Lower leg skin (tissue), 3 donors: ENCODE data around the gene NME1.

Experiments used
- POLR2A ChIP-seq, 2 donors: fragments of 450-650 bp; IDR thresholded peaks; one replicate each; pipeline ENCODE4 v1.6.1; 2016 to 2017; ENCODE audit warnings: antibody characterized with exemption in 2 of 2, mild to moderate bottlenecking in 1 of 2, moderate library complexity in 1 of 2
- TF ChIP-seq, protein P1 (sequence below), 3 donors: fragments of 450-650 bp; IDR thresholded peaks; one replicate each; pipeline ENCODE4 v1.5.1; 2016; ENCODE audit warnings: antibody characterized with exemption in 3 of 3, mild to moderate bottlenecking in 3 of 3, moderate library complexity in 2 of 3

DNA sequence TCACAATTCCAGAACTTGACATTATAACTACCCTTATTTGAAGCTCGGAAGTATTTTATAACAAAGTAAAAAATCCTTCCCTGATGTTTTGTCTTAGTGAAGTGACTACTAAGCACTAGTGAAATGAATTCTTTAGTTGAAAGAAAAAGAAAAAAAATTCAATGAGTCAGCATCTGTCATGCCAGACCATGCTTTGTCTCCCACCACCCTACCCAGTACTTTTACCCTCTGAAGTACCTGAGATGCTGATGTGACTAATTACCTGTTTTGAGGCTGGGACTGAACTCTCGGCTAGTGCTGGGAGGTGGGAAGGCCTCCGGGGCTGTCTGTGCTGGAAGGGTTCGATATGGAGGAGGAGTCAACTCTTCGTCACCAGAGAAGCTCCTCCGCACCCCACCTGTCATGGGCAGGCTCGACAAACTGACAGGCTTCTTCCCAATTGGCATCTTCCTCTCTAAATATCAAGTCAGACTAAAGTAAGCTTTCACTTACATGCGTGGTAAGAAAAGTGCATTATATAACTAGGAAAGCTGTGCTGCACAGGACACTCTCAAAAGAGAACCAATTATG is 32.5 kb downstream of the NME1 start:
- TF ChIP-seq, protein P1, sequence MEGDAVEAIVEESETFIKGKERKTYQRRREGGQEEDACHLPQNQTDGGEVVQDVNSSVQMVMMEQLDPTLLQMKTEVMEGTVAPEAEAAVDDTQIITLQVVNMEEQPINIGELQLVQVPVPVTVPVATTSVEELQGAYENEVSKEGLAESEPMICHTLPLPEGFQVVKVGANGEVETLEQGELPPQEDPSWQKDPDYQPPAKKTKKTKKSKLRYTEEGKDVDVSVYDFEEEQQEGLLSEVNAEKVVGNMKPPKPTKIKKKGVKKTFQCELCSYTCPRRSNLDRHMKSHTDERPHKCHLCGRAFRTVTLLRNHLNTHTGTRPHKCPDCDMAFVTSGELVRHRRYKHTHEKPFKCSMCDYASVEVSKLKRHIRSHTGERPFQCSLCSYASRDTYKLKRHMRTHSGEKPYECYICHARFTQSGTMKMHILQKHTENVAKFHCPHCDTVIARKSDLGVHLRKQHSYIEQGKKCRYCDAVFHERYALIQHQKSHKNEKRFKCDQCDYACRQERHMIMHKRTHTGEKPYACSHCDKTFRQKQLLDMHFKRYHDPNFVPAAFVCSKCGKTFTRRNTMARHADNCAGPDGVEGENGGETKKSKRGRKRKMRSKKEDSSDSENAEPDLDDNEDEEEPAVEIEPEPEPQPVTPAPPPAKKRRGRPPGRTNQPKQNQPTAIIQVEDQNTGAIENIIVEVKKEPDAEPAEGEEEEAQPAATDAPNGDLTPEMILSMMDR (IDR thresholded peaks at IDR 0.05), result no peak
- no peak for TF ChIP-seq POLR2A (IDR thresholded peaks at IDR 0.05)
